GM23338 (cell line): ENCODE data around the gene NRXN2. TPM values are rescaled to one million over a fixed set of nuclear protein-coding genes. Genes with fewer than 3 reads are reported as not detected.

Source experiments
- ATAC-seq: fragments of 200-7000 bp; cut with Tn5 transposase; 3 replicates; pipeline ENCODE4 v1.9.1; 2020
- DNase-seq: peaks from one replicate; pipeline ENCODE4 v3.0.0-alpha.2; 2015; ENCODE audit warnings: low spot score
- H2AFZ ChIP-seq: fragments of 200-600 bp; sonication (generic); 2 replicates; pipeline ENCODE4 v1.8.0; 2016; ENCODE audit warnings: antibody characterized with exemption, mild to moderate bottlenecking, moderate library complexity
- H3F3A ChIP-seq: fragments of 200-600 bp; sonication (generic); replicated peaks from 2 replicates; pipeline ENCODE4 v1.8.0; 2017; ENCODE audit warnings: antibody characterized with exemption, mixed run types, low read depth
- H3K27ac ChIP-seq: fragments of 200-600 bp; sonication (generic); 2 replicates; pipeline ENCODE4 v1.6.1; 2016; ENCODE audit warnings: low read depth
- H3K27me3 ChIP-seq: fragments of 200-600 bp; sonication (generic); 2 replicates; pipeline ENCODE4 v1.8.0; 2016; ENCODE audit warnings: mild to moderate bottlenecking, mixed run types, moderate library complexity; ENCODE audit not compliant: insufficient read depth
- H3K36me3 ChIP-seq: fragments of 200-600 bp; sonication (generic); 2 replicates; pipeline ENCODE4 v1.8.0; 2016; ENCODE audit warnings: mild to moderate bottlenecking; ENCODE audit not compliant: insufficient read depth
- H3K4me1 ChIP-seq: fragments of 200-600 bp; sonication (generic); 2 replicates; pipeline ENCODE4 v1.8.0; 2016; ENCODE audit warnings: mild to moderate bottlenecking, moderate library complexity; ENCODE audit not compliant: insufficient read depth
- H3K4me2 ChIP-seq: fragments of 200-600 bp; sonication (generic); 2 replicates; pipeline ENCODE4 v1.7.1; 2017; ENCODE audit warnings: mixed run types
- H3K4me3 ChIP-seq: fragments of 200-600 bp; sonication (generic); 2 replicates; pipeline ENCODE4 v1.6.1; 2016; ENCODE audit warnings: mixed run types
- H3K79me2 ChIP-seq: fragments of 200-600 bp; sonication (generic); replicated peaks from 2 replicates; pipeline ENCODE4 v1.8.0; 2017; ENCODE audit warnings: mild to moderate bottlenecking; ENCODE audit not compliant: insufficient read depth
- H3K9me2 ChIP-seq: fragments of 200-600 bp; sonication (generic); 2 replicates; pipeline ENCODE4 v1.8.0; 2017; ENCODE audit not compliant: insufficient read depth
- H4K20me1 ChIP-seq: fragments of 200-600 bp; sonication (generic); replicated peaks from 2 replicates; pipeline ENCODE4 v1.8.0; 2017; ENCODE audit warnings: mild to moderate bottlenecking; ENCODE audit not compliant: insufficient read depth
- H3K27ac Mint-ChIP-seq: 2 replicates; pipeline ENCODE4 v1.8.0; 2020; ENCODE audit warnings: inconsistent platforms, mild to moderate bottlenecking, moderate library complexity, mixed read lengths
- H3K27me3 Mint-ChIP-seq: 3 replicates; pipeline ENCODE4 v1.8.0; 2022; ENCODE audit warnings: low read depth, mild to moderate bottlenecking, moderate library complexity, mixed read lengths, inconsistent platforms; ENCODE audit not compliant: insufficient read depth, poor library complexity
- H3K36me3 Mint-ChIP-seq: 3 replicates; pipeline ENCODE4 v1.8.0; 2021; ENCODE audit warnings: low read depth, mild to moderate bottlenecking, inconsistent platforms, moderate library complexity, mixed read lengths
- H3K4me1 Mint-ChIP-seq: 3 replicates; pipeline ENCODE4 v1.8.0; 2020; ENCODE audit warnings: mild to moderate bottlenecking, inconsistent platforms, mixed read lengths
- H3K4me3 Mint-ChIP-seq: 3 replicates; pipeline ENCODE4 v1.8.0; 2021; ENCODE audit warnings: moderate library complexity, mild to moderate bottlenecking, inconsistent platforms, mixed read lengths
- H3K9me3 Mint-ChIP-seq: 3 replicates; pipeline ENCODE4 v1.8.0; 2020; ENCODE audit warnings: moderate library complexity, mild to moderate bottlenecking, inconsistent platforms, mixed read lengths
- EZH2phosphoT487 ChIP-seq: fragments of 200-600 bp; sonication (generic); IDR thresholded peaks from one replicate; pipeline ENCODE4 v1.8.1; 2018; ENCODE audit warnings: antibody characterized with exemption; ENCODE audit not compliant: unreplicated experiment
- JUNB ChIP-seq: IDR thresholded peaks from one replicate; pipeline ENCODE4 v1.6.1; 2016; ENCODE audit warnings: antibody characterized with exemption; ENCODE audit not compliant: unreplicated experiment
- NANOG ChIP-seq: IDR thresholded peaks from 2 replicates; pipeline ENCODE4 v1.6.1; 2016; ENCODE audit warnings: antibody characterized with exemption, borderline replicate concordance
- POLR2AphosphoS5 ChIP-seq: IDR thresholded peaks from 2 replicates; pipeline ENCODE4 v1.6.1; 2016; ENCODE audit warnings: antibody characterized with exemption, low read depth
- ZNF114 ChIP-seq: fragments of 250-450 bp; sonication (Bioruptor Pico); IDR thresholded peaks from 2 replicates; pipeline ENCODE4 v1.5.0; 2020; ENCODE audit warnings: mild to moderate bottlenecking, moderate library complexity
- ZNF331 ChIP-seq: fragments of 250-450 bp; sonication (Bioruptor Pico); IDR thresholded peaks from 2 replicates; pipeline ENCODE4 v1.5.0; 2020; ENCODE audit warnings: low read depth, mild to moderate bottlenecking, moderate library complexity
- polyA plus RNA-seq: library from polyadenylated mRNA; unstranded; fragments of >200 nt; fragmentation: Nextera tagmentation; extraction: Ambion mirVana; gene quantifications from 2 replicates; pipeline ENCODE4 v1.2.1, GENCODE V29; 2016
- total RNA-seq: library from RNA; depleted of rRNA; stranded (reverse); fragments of >200 nt; shearing (Covaris generic); gene quantifications from 2 replicates; pipeline ENCODE4 v1.2.3, GENCODE V29; 2014
- TF ChIP-seq, protein P1 (sequence below): fragments of 250-450 bp; sonication (Bioruptor Pico); IDR thresholded peaks from 2 replicates; pipeline ENCODE4 v1.5.0; 2020; ENCODE audit warnings: mild to moderate bottlenecking, moderate library complexity
- TF ChIP-seq, protein P2 (sequence below), 2 experiments: fragments of 200-600 bp in 1 of 2; sonication (generic) in 1 of 2; conservative IDR thresholded peaks; 2 replicates each; pipeline versions ENCODE4 v1.5.1 to v1.6.1; 2016 to 2017; ENCODE audit warnings: antibody characterized with exemption in 2 of 2, low read depth in 2 of 2, mild to moderate bottlenecking in 2 of 2, moderate library complexity in 1 of 2
- TF ChIP-seq, protein P3 (sequence below): IDR thresholded peaks from one replicate; pipeline ENCODE4 v1.6.1; 2018; ENCODE audit warnings: antibody characterized with exemption; ENCODE audit not compliant: unreplicated experiment

NRXN2 gene
- total and polyA plus RNA-seq, 2 experiments from 2014 or later = 3.4 to 17.0 TPM

DNA sequence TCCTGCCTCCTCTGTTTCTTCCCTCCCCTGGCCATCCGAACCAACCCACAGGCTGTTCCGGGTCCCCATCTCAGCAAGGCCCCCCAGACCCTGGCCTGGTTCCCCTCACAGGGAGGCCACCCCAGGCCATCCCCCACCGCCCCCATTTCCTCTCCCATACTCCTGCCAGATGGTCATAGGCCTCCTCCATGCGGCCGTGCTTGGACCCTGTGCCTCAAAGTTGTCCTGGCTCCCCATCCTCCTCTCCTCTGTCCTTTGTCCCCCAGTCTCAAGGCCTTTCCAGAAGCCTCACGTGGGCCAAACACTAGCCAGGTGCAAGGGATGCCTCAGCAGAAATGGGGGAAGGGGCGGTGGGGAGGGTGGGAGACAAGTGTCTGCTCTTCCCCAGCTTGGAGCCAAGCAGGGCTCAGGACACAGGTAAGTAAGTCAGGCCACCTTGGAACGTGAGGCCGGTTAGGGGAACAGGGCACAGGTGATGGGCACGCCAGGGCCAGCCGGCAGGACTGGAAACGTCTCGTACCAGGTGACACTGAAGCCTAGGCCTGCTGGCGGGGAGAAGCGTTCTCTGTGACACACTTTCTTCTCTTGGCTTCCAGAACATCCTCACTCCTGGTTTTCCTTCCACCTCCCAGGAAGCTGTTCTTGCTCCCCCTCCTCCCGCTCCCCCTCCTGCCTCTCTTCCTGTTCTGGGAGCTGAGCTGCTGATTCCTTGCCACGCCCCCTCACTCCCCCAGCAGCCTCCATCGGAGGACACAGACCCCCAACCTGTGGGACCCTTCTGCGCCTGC, 163.5 kb downstream of the NRXN2 start (continued):
- TF ChIP-seq, protein P1, sequence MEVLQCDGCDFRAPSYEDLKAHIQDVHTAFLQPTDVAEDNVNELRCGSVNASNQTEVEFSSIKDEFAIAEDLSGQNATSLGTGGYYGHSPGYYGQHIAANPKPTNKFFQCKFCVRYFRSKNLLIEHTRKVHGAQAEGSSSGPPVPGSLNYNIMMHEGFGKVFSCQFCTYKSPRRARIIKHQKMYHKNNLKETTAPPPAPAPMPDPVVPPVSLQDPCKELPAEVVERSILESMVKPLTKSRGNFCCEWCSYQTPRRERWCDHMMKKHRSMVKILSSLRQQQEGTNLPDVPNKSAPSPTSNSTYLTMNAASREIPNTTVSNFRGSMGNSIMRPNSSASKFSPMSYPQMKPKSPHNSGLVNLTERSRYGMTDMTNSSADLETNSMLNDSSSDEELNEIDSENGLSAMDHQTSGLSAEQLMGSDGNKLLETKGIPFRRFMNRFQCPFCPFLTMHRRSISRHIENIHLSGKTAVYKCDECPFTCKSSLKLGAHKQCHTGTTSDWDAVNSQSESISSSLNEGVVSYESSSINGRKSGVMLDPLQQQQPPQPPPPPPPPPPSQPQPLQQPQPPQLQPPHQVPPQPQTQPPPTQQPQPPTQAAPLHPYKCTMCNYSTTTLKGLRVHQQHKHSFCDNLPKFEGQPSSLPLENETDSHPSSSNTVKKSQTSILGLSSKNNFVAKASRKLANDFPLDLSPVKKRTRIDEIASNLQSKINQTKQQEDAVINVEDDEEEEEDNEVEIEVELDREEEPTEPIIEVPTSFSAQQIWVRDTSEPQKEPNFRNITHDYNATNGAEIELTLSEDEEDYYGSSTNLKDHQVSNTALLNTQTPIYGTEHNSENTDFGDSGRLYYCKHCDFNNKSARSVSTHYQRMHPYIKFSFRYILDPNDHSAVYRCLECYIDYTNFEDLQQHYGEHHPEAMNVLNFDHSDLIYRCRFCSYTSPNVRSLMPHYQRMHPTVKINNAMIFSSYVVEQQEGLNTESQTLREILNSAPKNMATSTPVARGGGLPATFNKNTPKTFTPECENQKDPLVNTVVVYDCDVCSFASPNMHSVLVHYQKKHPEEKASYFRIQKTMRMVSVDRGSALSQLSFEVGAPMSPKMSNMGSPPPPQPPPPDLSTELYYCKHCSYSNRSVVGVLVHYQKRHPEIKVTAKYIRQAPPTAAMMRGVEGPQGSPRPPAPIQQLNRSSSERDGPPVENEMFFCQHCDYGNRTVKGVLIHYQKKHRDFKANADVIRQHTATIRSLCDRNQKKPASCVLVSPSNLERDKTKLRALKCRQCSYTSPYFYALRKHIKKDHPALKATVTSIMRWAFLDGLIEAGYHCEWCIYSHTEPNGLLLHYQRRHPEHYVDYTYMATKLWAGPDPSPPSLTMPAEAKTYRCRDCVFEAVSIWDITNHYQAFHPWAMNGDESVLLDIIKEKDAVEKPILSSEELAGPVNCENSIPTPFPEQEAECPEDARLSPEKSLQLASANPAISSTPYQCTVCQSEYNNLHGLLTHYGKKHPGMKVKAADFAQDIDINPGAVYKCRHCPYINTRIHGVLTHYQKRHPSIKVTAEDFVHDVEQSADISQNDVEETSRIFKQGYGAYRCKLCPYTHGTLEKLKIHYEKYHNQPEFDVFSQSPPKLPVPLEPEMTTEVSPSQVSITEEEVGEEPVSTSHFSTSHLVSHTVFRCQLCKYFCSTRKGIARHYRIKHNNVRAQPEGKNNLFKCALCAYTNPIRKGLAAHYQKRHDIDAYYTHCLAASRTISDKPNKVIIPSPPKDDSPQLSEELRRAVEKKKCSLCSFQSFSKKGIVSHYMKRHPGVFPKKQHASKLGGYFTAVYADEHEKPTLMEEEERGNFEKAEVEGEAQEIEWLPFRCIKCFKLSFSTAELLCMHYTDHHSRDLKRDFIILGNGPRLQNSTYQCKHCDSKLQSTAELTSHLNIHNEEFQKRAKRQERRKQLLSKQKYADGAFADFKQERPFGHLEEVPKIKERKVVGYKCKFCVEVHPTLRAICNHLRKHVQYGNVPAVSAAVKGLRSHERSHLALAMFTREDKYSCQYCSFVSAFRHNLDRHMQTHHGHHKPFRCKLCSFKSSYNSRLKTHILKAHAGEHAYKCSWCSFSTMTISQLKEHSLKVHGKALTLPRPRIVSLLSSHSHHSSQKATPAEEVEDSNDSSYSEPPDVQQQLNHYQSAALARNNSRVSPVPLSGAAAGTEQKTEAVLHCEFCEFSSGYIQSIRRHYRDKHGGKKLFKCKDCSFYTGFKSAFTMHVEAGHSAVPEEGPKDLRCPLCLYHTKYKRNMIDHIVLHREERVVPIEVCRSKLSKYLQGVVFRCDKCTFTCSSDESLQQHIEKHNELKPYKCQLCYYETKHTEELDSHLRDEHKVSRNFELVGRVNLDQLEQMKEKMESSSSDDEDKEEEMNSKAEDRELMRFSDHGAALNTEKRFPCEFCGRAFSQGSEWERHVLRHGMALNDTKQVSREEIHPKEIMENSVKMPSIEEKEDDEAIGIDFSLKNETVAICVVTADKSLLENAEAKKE (CRISPR knock-in tag) = no peak
- TF ChIP-seq EZH2phosphoT487 = no peak
- TF ChIP-seq, protein P2, sequence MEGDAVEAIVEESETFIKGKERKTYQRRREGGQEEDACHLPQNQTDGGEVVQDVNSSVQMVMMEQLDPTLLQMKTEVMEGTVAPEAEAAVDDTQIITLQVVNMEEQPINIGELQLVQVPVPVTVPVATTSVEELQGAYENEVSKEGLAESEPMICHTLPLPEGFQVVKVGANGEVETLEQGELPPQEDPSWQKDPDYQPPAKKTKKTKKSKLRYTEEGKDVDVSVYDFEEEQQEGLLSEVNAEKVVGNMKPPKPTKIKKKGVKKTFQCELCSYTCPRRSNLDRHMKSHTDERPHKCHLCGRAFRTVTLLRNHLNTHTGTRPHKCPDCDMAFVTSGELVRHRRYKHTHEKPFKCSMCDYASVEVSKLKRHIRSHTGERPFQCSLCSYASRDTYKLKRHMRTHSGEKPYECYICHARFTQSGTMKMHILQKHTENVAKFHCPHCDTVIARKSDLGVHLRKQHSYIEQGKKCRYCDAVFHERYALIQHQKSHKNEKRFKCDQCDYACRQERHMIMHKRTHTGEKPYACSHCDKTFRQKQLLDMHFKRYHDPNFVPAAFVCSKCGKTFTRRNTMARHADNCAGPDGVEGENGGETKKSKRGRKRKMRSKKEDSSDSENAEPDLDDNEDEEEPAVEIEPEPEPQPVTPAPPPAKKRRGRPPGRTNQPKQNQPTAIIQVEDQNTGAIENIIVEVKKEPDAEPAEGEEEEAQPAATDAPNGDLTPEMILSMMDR (conservative IDR thresholded peaks at IDR 0.05; ENCODE audit: low read depth in 2 of 2) = no peak
- no peak for TF ChIP-seq JUNB
- TF ChIP-seq ZNF331 (CRISPR knock-in tag) = no peak
- TF ChIP-seq POLR2AphosphoS5 = no peak

DNA sequence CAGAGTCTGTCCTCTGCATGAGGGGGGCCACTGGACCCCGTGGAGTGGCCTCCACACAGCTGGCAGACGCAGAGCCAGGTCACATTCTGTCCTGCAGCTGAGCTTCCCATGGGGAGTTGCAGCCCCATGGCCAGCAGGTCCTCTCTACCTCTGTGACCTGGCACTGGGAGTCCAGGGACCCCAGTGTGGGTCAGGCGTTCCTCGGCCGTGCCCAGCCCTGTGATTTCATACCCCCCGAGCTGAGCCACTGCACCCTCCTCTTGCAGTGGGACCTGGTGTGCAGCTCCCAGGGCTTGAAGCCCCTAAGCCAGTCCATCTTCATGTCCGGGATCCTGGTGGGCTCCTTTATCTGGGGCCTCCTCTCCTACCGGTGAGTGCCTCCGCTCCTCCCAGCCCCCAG, 164.1 kb downstream of the NRXN2 start:
- peaks cover 9% of the 10 kb centered on the region for H3K4me1 ChIP-seq
- Mint-ChIP-seq H3K9me3 (no peaks in the 10 kb centered on the region), H3K36me3 (no peaks in the 10 kb centered on the region), H3K4me1 (peaks cover 38% of the 10 kb centered on the region), H3K27ac (no peak overlapping the region; the same call in 1 of the 2 replicates), H3K27me3 (peaks cover 21% of the 10 kb centered on the region), H3K4me3 (no peak overlapping the region; the same call in 2 of the 3 replicates)
- TF ChIP-seq ZNF114 (CRISPR knock-in tag) = no peak
- no peak for TF ChIP-seq NANOG
- TF ChIP-seq, protein P3, sequence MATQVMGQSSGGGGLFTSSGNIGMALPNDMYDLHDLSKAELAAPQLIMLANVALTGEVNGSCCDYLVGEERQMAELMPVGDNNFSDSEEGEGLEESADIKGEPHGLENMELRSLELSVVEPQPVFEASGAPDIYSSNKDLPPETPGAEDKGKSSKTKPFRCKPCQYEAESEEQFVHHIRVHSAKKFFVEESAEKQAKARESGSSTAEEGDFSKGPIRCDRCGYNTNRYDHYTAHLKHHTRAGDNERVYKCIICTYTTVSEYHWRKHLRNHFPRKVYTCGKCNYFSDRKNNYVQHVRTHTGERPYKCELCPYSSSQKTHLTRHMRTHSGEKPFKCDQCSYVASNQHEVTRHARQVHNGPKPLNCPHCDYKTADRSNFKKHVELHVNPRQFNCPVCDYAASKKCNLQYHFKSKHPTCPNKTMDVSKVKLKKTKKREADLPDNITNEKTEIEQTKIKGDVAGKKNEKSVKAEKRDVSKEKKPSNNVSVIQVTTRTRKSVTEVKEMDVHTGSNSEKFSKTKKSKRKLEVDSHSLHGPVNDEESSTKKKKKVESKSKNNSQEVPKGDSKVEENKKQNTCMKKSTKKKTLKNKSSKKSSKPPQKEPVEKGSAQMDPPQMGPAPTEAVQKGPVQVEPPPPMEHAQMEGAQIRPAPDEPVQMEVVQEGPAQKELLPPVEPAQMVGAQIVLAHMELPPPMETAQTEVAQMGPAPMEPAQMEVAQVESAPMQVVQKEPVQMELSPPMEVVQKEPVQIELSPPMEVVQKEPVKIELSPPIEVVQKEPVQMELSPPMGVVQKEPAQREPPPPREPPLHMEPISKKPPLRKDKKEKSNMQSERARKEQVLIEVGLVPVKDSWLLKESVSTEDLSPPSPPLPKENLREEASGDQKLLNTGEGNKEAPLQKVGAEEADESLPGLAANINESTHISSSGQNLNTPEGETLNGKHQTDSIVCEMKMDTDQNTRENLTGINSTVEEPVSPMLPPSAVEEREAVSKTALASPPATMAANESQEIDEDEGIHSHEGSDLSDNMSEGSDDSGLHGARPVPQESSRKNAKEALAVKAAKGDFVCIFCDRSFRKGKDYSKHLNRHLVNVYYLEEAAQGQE = no peak
- no peak overlapping the region for H3K27ac ChIP-seq
- H3K79me2 ChIP-seq = no peaks in the 10 kb centered on the region
- no peaks in the 10 kb centered on the region for H3K36me3 ChIP-seq
- no peak overlapping the region for H2AFZ ChIP-seq
- no peak overlapping the region for H3K4me3 ChIP-seq
- H3K9me2 ChIP-seq = no peaks in the 10 kb centered on the region
- H3K4me2 ChIP-seq = no peak overlapping the region
- DNase-seq (no peak), ATAC-seq (no peak)
- H4K20me1 ChIP-seq = no peaks in the 10 kb centered on the region
- no peaks in the 10 kb centered on the region for H3F3A ChIP-seq
- no peaks in the 10 kb centered on the region for H3K27me3 ChIP-seq
